AG04450 (cell line): ENCODE data around the gene PDLIM4. TPM values are rescaled to one million over a fixed set of nuclear protein-coding genes. Genes with fewer than 3 reads are reported as not detected.

Experiments
- CTCF ChIA-PET: fragments of 300-600, 350-600 bp; formaldehyde crosslinking; extraction: SDS; loops from one replicate; lab custom pipeline; 2022; ENCODE audit warnings: antibody characterized with exemption, inconsistent platforms; lab: Charles Lee
- POLR2A ChIA-PET: fragments of 350-600 bp; formaldehyde crosslinking; extraction: SDS; loops from one replicate; lab custom pipeline; 2021; ENCODE audit warnings: antibody characterized with exemption, inconsistent platforms; lab: Yijun Ruan, JAX
- DNase-seq: peaks from one replicate; pipeline ENCODE4 v3.0.0-alpha.2; 2011; ENCODE audit warnings: low read depth, low spot score
- H3K27ac ChIP-seq: one replicate; pipeline ENCODE4 v1.5.1; 2012; ENCODE audit warnings: low read depth, low read length, control low read depth
- H3K27me3 ChIP-seq: one replicate; pipeline ENCODE4 v1.6.0; 2012; ENCODE audit warnings: low read length; ENCODE audit not compliant: control insufficient read depth, insufficient read depth
- H3K4me3 ChIP-seq: 2 replicates; pipeline ENCODE4 v1.5.1; 2011; ENCODE audit warnings: mild to moderate bottlenecking, low read depth, low read length, control low read depth
- H3K9me3 ChIP-seq: 2 replicates; pipeline ENCODE4 v1.5.1; 2012; ENCODE audit warnings: low read length; ENCODE audit not compliant: control insufficient read depth, insufficient read depth
- polyA plus RNA-seq: library from polyadenylated mRNA; depleted of rRNA; stranded (reverse); fragments of >200 nt; gene quantifications from 2 replicates; pipeline ENCODE4 v1.2.3, GENCODE V29; 2011
- TF ChIP-seq, protein P1 (sequence below): IDR thresholded peaks from 2 replicates; pipeline ENCODE4 v1.5.1; 2011; ENCODE audit warnings: low read depth, low read length, control low read depth, inconsistent platforms

PDLIM4 gene
- polyA plus RNA-seq, 1 experiment: 43.4 TPM

- peak overlapping the region; percentile 99 for H3K27ac ChIP-seq
- TF ChIP-seq, protein P1, sequence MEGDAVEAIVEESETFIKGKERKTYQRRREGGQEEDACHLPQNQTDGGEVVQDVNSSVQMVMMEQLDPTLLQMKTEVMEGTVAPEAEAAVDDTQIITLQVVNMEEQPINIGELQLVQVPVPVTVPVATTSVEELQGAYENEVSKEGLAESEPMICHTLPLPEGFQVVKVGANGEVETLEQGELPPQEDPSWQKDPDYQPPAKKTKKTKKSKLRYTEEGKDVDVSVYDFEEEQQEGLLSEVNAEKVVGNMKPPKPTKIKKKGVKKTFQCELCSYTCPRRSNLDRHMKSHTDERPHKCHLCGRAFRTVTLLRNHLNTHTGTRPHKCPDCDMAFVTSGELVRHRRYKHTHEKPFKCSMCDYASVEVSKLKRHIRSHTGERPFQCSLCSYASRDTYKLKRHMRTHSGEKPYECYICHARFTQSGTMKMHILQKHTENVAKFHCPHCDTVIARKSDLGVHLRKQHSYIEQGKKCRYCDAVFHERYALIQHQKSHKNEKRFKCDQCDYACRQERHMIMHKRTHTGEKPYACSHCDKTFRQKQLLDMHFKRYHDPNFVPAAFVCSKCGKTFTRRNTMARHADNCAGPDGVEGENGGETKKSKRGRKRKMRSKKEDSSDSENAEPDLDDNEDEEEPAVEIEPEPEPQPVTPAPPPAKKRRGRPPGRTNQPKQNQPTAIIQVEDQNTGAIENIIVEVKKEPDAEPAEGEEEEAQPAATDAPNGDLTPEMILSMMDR: no peak
- H3K4me3 ChIP-seq: peak overlapping the region; percentile 81
- ChIA-PET POLR2A (interaction anchor here (0.7 to 2.7 kb wide), 7 partner anchors 21 to 1781 kb away, joined by 4 to 20 read pairs (median 5); partner anchors contain the start of genes P4HA2 and SLC22A4), CTCF (interaction anchor here (0.9 to 9.7 kb wide), 2 partner anchors 21 to 69 kb away, joined by 4 to 55 read pairs; no protein-coding TSS in a partner anchor)
- DNase-seq: peak; percentile 74
- no peaks in the 10 kb centered on the region for H3K27me3 ChIP-seq
- no peaks in the 10 kb centered on the region; the same call in 1 of the 2 replicates for H3K9me3 ChIP-seq
Observed at GRCh38 chr5:132259069-132259851, 1.8 kb downstream of the PDLIM4 start.

GRCh38 chr5:132260051-132260450, 2.6 kb downstream of the PDLIM4 start:
- DNase-seq: no peak

DNA sequence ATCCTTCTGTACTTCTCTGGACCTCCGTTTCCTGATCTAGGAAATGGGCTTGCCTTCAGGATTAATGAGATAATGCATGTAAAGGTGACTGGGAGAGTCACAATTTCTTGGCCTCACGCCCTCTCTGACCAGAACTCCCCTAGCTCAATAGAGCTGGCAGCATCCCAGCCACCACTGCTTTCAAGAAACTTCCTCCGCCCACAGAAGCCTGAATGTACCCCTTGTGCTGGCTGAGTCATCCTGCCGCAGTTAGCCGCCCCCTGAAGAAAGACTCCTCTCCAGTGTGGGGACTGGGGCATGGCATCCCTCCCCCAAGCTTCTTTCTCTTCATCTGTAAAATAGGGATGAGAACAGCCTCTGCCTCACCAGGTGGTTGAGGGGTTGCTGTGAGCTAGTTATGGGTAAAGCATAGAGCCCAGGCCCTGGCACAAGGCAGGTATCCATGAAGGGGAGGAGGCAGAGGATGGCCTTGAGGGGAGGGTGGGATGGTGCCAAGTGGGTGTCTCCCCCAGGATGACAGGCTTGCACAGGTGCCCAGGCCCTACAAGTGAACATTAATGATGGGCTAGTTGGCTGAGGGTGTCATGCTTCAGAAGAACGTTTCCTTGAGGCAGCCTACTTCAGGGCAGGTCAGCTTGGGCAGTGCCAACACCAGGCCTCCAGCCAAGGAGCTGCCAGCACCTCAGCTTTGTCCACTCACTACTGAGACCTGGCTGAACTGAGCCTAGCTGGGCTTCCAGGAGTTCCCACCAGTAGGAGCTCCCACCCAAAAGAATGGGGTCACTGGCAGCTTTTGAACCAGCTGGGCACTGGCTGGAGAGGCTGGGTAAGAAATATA, 3.4 kb downstream of the PDLIM4 start:
- no peaks in the 10 kb centered on the region; the same call in 1 of the 2 replicates for H3K9me3 ChIP-seq
- peak; percentile 56 for DNase-seq
- H3K27me3 ChIP-seq: no peaks in the 10 kb centered on the region
- H3K27ac ChIP-seq: peak overlapping the region; percentile 42
- TF ChIP-seq, protein P1: no peak
- ChIA-PET POLR2A (interaction anchor here (1.2 to 2.7 kb wide), 2 partner anchors 32 to 33 kb away, joined by 4 to 20 read pairs; partner anchors contain the start of genes P4HA2 and SLC22A4), CTCF (interaction anchor here (0.6 to 9.7 kb wide), 3 partner anchors 12 to 22 kb away, joined by 3 to 55 read pairs (median 3); no protein-coding TSS in a partner anchor)
- peak overlapping the region; percentile 37 for H3K4me3 ChIP-seq

More at GRCh38 chr5:132260051-132260450, 2.6 kb downstream of the PDLIM4 start:
- TF ChIP-seq, protein P1: no peak
- no peaks in the 10 kb centered on the region; the same call in 1 of the 2 replicates for H3K9me3 ChIP-seq
- H3K27ac ChIP-seq: peak overlapping the region; percentile 99
- ChIA-PET CTCF (interaction anchor here (0.9 to 9.7 kb wide), 2 partner anchors 21 to 69 kb away, joined by 4 to 55 read pairs; no protein-coding TSS in a partner anchor), POLR2A (interaction anchor here (2.7 kb wide), 1 partner anchor 33 kb away, joined by 20 read pairs; the partner anchor contains the start of gene SLC22A4)
- no peaks in the 10 kb centered on the region for H3K27me3 ChIP-seq
- peak overlapping the region; percentile 81 for H3K4me3 ChIP-seq

- ChIA-PET POLR2A (interaction anchor here (3.0 kb wide), 1 partner anchor 32 kb away, joined by 16 read pairs; the partner anchor contains the start of gene SLC22A4), CTCF (interaction anchor here (9.7 kb wide), 1 partner anchor 24 kb away, joined by 55 read pairs; no protein-coding TSS in a partner anchor)
- peak overlapping the region; percentile 3 for H3K27ac ChIP-seq
Observed at GRCh38 chr5:132261881-132262845, 4.7 kb downstream of the PDLIM4 start.

More at GRCh38 chr5:132261881-132262845, 4.7 kb downstream of the PDLIM4 start:
- Histone ChIP-seq H3K27me3 (no peaks in the 10 kb centered on the region), H3K4me3 (no peak overlapping the region), H3K9me3 (no peaks in the 10 kb centered on the region; the same call in 1 of the 2 replicates)
- TF ChIP-seq, protein P1: no peak
- DNase-seq: no peak
